Measurements from ENCODE around the gene LY6G5C. TPM values are rescaled to one million over a fixed set of nuclear protein-coding genes. Genes with fewer than 3 reads are reported as not detected.

LY6G5C gene
- total RNA-seq (2014; rRNA removed; shearing (Covaris generic)) (1.7 TPM in 1 of 2 replicates, not detected in the other), polyA plus RNA-seq (2016; fragmentation: Nextera tagmentation; extraction: Ambion mirVana) (5.0 and 5.1 TPM in 2 replicates)

- Histone ChIP-seq H3K9ac (peak within 1 kb of the TSS; percentile 79), H3K4me3 (peak within 1 kb of the TSS; percentile 79), H3K36me3 (ENCODE audit: low read depth) (no peaks in the 10 kb centered on the region), H3K9me3 (ENCODE audit: low read depth) (no peaks in the 10 kb centered on the region), H3K27me3 (replicated peaks; ENCODE audit: insufficient read depth) (no peaks in the 10 kb centered on the region), H3K79me2 (ENCODE audit: insufficient read depth) (no peaks in the 10 kb centered on the region), H3K4me2 (ENCODE audit: unreplicated experiment) (peak within 1 kb of the TSS; percentile 91), H3K27ac (peak within 1 kb of the TSS; percentile 69), H3K9me2 (ENCODE audit: insufficient read depth) (no peaks in the 10 kb centered on the region), H3F3A (ENCODE audit: insufficient read depth) (peaks cover 29% of the 10 kb centered on the region), H4K20me1 (ENCODE audit: insufficient read depth) (no peaks in the 10 kb centered on the region), H3K4me1 (ENCODE audit: insufficient read depth) (peaks cover 9% of the 10 kb centered on the region; the same call in 1 of the 2 replicates), H2AFZ (peak within 1 kb of the TSS; percentile 93)
- 13% methylated on average over 17 of the region's 17 CpGs for WGBS, 2 experiments (ENCODE audit: low coverage in 1 of 2, low lambda C conversion rate in 2 of 2, missing lambda C conversion rate in 2 of 2)
- in situ Hi-C loops (cut with MboI), result no loop called here
- peak; percentile 93 for DNase-seq
- TF ChIP-seq EZH2 (IDR thresholded peaks at IDR 0.05; ENCODE audit: insufficient read depth, poor library complexity, severe bottlenecking) (no peak), EZH2phosphoT487 (IDR thresholded peaks at IDR 0.05; ENCODE audit: insufficient read depth, low read depth) (no peak)
These were observed at the start of gene LY6G5C for GRCh38 chr6:31680226-31681134. LY6G5C (minus strand) TSS chr6:31681067; CDS start chr6:31680373, 694 bp downstream.

- TF ChIP-seq EZH2phosphoT487 (IDR thresholded peaks at IDR 0.05; ENCODE audit: insufficient read depth, low read depth) (no peak), EZH2 (IDR thresholded peaks at IDR 0.05; ENCODE audit: insufficient read depth, poor library complexity, severe bottlenecking) (no peak)
- peaks cover 44% of the 10 kb centered on the region for H3K36me3 ChIP-seq (ENCODE audit: low read depth)
- peak overlapping the region; percentile 87 for H3K4me2 ChIP-seq (ENCODE audit: unreplicated experiment)
- peak overlapping the region; percentile 75 for H3K4me3 ChIP-seq
- no peaks in the 10 kb centered on the region for H3K9me3 ChIP-seq (ENCODE audit: low read depth)
- peak overlapping the region; percentile 78 for H3K27ac ChIP-seq
- no peaks in the 10 kb centered on the region for H3K27me3 ChIP-seq (replicated peaks; ENCODE audit: insufficient read depth)
- H3K79me2 ChIP-seq (ENCODE audit: insufficient read depth), result peaks cover 33% of the 10 kb centered on the region
- in situ Hi-C loops (cut with MboI), result no loop called here
- no peaks in the 10 kb centered on the region for H4K20me1 ChIP-seq (ENCODE audit: insufficient read depth)
- H3K9me2 ChIP-seq (ENCODE audit: insufficient read depth), result no peaks in the 10 kb centered on the region
- 1 to 3% methylated on average over 33 to 40 of the region's 46 CpGs for WGBS, 2 experiments (ENCODE audit: low coverage in 1 of 2, low lambda C conversion rate in 2 of 2, missing lambda C conversion rate in 2 of 2)
- H3K9ac ChIP-seq, result peak overlapping the region; percentile 81
- peak overlapping the region; percentile 70 for H2AFZ ChIP-seq
- H3F3A ChIP-seq (ENCODE audit: insufficient read depth), result peaks cover 40% of the 10 kb centered on the region
- peak; percentile 90 for DNase-seq
- peaks cover 19% of the 10 kb centered on the region for H3K4me1 ChIP-seq (ENCODE audit: insufficient read depth)
These were observed 49.2 kb upstream of the LY6G5C start for GRCh38 chr6:31729979-31730630.

DNA sequence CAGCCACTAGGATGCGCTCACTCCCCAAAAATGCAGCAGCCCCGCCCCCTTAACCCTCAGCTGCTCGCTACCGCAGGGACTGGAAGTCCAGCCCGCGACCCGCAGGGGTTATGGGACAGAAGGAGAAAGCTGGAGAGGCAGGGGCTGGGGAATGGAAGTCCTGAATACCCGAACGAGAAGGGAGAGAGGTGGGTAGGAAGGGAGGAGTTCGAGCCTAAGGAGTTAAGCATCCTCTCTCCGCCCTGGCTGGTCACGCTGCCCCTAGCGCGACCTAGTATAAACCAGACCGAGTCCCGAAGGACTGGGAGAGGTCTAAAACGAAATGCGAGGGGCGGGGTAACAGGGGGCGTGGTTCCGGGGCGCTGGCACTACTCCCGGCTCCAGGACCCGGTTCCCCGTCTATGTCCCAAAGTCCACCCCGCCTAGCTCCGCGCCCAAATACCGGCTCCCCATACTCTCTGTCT is 48.7 kb upstream of the LY6G5C start:
- Histone ChIP-seq H2AFZ (peak overlapping the region; percentile 70), H4K20me1 (ENCODE audit: insufficient read depth) (no peaks in the 10 kb centered on the region), H3K4me2 (ENCODE audit: unreplicated experiment) (peak overlapping the region; percentile 87), H3K36me3 (ENCODE audit: low read depth) (peaks cover 44% of the 10 kb centered on the region), H3K4me1 (ENCODE audit: insufficient read depth) (peaks cover 19% of the 10 kb centered on the region), H3K9ac (peak overlapping the region; percentile 81), H3K79me2 (ENCODE audit: insufficient read depth) (peaks cover 27% of the 10 kb centered on the region), H3K27me3 (replicated peaks; ENCODE audit: insufficient read depth) (no peaks in the 10 kb centered on the region), H3K9me3 (ENCODE audit: low read depth) (no peaks in the 10 kb centered on the region), H3K9me2 (ENCODE audit: insufficient read depth) (no peaks in the 10 kb centered on the region), H3K4me3 (peak overlapping the region; percentile 75), H3F3A (ENCODE audit: insufficient read depth) (peaks cover 36% of the 10 kb centered on the region), H3K27ac (peak overlapping the region; percentile 78)
- in situ Hi-C loops (cut with MboI), result no loop called here
- peak; percentile 96 for DNase-seq
- WGBS, 2 experiments (ENCODE audit: low coverage in 1 of 2, low lambda C conversion rate in 2 of 2, missing lambda C conversion rate in 2 of 2), result 0 to 1% methylated on average over 21 to 29 of the region's 29 CpGs
- TF ChIP-seq EZH2 (IDR thresholded peaks at IDR 0.05; ENCODE audit: insufficient read depth, poor library complexity, severe bottlenecking), result no peak
- TF ChIP-seq EZH2phosphoT487 (IDR thresholded peaks at IDR 0.05; ENCODE audit: insufficient read depth, low read depth), result no peak
